ENCODE measurements around the gene RSL1D1.
"Not testable (repeated sequence)": the region's sequence is repeated elsewhere in the genome, so short reads cannot be mapped to it uniquely, and the experiment has no call there.

The RSL1D1 gene

GRCh38 chr16:11797166-11797956, 54.0 kb downstream of the RSL1D1 start, which contains the start of gene ZC3H7A:
ZC3H7A (minus strand) TSS chr16:11797258; CDS start chr16:11782354, 14,904 bp downstream.
- DNase-seq (ENCODE audit: low spot score) = peak; percentile 99

GRCh38 chr16:11796227-11797165, 54.8 kb downstream of the RSL1D1 start:
- DNase-seq (ENCODE audit: low spot score) = peak; percentile 75

GRCh38 chr16:11795887-11796226, 55.5 kb downstream of the RSL1D1 start:
- no peak for DNase-seq (ENCODE audit: low spot score)

- DNase-seq (ENCODE audit: low spot score) = no peak
Measured at GRCh38 chr16:11794996-11795886, 56.1 kb downstream of the RSL1D1 start.

GRCh38 chr16:11794447-11794846, 56.9 kb downstream of the RSL1D1 start:
- DNase-seq (ENCODE audit: low spot score) = no peak

GRCh38 chr16:11793840-11794239, 57.5 kb downstream of the RSL1D1 start:
- no peak for DNase-seq (ENCODE audit: low spot score)

GRCh38 chr16:11792410-11793241, 58.7 kb downstream of the RSL1D1 start:
- no peak for DNase-seq (ENCODE audit: low spot score)

- no peak for DNase-seq (ENCODE audit: low spot score)
Measured at GRCh38 chr16:11791144-11791828, 60.1 kb downstream of the RSL1D1 start.

- no peak for DNase-seq (ENCODE audit: low spot score)
Measured at GRCh38 chr16:11788914-11789313, 62.4 kb downstream of the RSL1D1 start.

GRCh38 chr16:11784980-11785599, 66.3 kb downstream of the RSL1D1 start:
- not testable (repeated sequence) for DNase-seq (ENCODE audit: low spot score)

GRCh38 chr16:11784381-11784780, 67.0 kb downstream of the RSL1D1 start:
- not testable (repeated sequence) for DNase-seq (ENCODE audit: low spot score)

GRCh38 chr16:11784038-11784369, 67.3 kb downstream of the RSL1D1 start:
- no peak for DNase-seq (ENCODE audit: low spot score)

Measured in iPS-NIHi11 (cell line).